GM21528 (cell line): Measurements from ENCODE around the gene ZNF598.
"Not testable (repeated sequence)": the region's sequence is repeated elsewhere in the genome, so short reads cannot be mapped to it uniquely, and the experiment has no call there.

ENCODE experiments used
- ATAC-seq: cut with Tn5 transposase; IDR thresholded peaks from one replicate; pipeline ENCODE4 v1.9.1; 2021; ENCODE audit warnings: mild to moderate bottlenecking, moderate library complexity; ENCODE audit not compliant: unreplicated experiment, low FRiP score

Gene ZNF598

GRCh38 chr16:2040787-2041522 is 31.3 kb upstream of the ZNF598 start:
- ATAC-seq: no peak

GRCh38 chr16:2040041-2040786 is 30.6 kb upstream of the ZNF598 start:
- no peak for ATAC-seq

GRCh38 chr16:2039274-2040031 is 29.8 kb upstream of the ZNF598 start:
- no peak for ATAC-seq

- no peak for ATAC-seq
Measured at GRCh38 chr16:2038382-2039231, 29.0 kb upstream of the ZNF598 start.

- ATAC-seq: no peak
Measured at GRCh38 chr16:2037647-2038381, 28.2 kb upstream of the ZNF598 start.

- no peak for ATAC-seq
Measured at GRCh38 chr16:2037115-2037514, 27.5 kb upstream of the ZNF598 start.

- ATAC-seq: no peak
Measured at GRCh38 chr16:2036200-2036966, 26.8 kb upstream of the ZNF598 start.

- ATAC-seq: no peak
Measured at GRCh38 chr16:2035431-2036199, 26.0 kb upstream of the ZNF598 start.

- no peak for ATAC-seq
Measured at GRCh38 chr16:2034696-2035430, 25.2 kb upstream of the ZNF598 start.

- not testable (repeated sequence) for ATAC-seq
Measured at GRCh38 chr16:2033909-2034695, 24.5 kb upstream of the ZNF598 start.

GRCh38 chr16:2033057-2033908 is 23.7 kb upstream of the ZNF598 start:
- ATAC-seq: no peak

- ATAC-seq: no peak
Measured at GRCh38 chr16:2032285-2033056, 22.9 kb upstream of the ZNF598 start.

GRCh38 chr16:2031081-2031577 is 21.5 kb upstream of the ZNF598 start:
- no peak for ATAC-seq

GRCh38 chr16:2030036-2030435 is 20.4 kb upstream of the ZNF598 start:
- ATAC-seq: no peak

GRCh38 chr16:2029350-2029749 is 19.7 kb upstream of the ZNF598 start:
- no peak for ATAC-seq
